Epithelial cell of prostate (primary cell): ENCODE data around the gene FJX1.
"Not testable (repeated sequence)": the region's sequence is repeated elsewhere in the genome, so short reads cannot be mapped to it uniquely, and the experiment has no call there.

Experiments used
- DNase-seq: peaks from one replicate; pipeline ENCODE4 v3.0.0-alpha.2; 2011; ENCODE audit warnings: low read depth, low spot score
- H3K27ac ChIP-seq: fragments of 450-650 bp; 2 replicates; pipeline ENCODE4 v1.5.1; 2017; ENCODE audit warnings: mild to moderate bottlenecking

The FJX1 gene

DNA sequence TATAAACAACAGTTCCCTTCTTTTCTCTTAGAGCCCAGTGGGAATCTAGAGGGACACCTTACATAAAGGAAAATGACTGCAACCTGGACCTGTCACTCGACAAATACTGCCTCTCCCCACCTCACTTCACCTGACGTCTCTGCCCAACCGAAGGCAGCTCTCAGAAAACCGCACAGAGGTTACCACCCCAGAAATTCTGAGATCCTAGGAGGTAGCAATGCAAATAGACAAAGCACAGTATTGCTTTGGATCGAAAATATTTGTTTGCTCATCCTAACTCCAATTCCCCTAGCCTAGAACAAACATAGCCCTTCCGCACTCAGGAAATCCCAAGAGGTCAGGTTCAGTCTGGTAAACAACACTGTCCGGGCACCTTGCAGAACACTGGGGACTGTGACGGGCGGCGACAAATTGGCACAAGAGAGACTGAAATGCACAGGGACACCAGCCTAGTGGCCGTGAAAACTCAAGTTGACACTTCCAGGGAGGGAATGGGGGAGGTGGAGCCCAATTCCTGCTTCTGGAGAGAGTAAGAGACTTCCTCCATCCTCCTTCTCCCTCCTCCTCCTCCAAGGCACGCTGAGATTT lies 43.9 kb downstream of the FJX1 start:
- no peak for DNase-seq
- H3K27ac ChIP-seq = peak overlapping the region; percentile 93

DNA sequence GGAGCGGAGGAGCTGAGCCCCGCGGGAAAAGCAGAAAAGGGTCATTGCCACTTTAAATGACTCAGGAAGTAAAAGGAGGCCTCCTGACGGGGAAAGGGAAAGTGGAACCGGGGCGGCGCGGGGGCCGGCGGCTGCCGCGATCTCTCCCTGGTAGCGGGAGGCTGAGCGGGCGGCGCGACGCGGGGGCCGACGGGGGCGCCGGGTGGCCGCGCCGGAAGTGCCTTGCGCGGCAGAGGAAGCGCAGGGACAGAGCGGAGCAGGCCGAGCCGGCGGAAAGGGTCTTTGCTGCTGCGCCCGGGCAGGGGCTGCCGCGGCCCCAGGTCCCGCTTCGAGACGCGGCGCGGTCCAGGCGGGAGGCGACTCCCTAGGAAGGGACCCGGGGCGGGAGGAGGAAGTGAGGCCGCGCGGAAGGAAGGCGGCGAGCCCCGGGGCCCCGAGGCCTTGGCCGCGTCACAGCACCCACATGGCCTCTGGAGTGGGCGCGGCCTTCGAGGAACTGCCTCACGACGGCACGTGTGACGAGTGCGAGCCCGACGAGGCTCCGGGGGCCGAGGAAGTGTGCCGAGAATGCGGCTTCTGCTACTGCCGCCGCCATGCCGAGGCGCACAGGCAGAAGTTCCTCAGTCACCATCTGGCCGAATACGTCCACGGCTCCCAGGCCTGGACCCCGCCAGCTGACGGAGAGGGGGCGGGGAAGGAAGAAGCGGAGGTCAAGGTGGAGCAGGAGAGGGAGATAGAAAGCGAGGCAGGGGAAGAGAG lies 44.6 kb downstream of the FJX1 start, which contains the start of gene TRIM44:
TRIM44 (plus strand) TSS at position 127 of the 759 bp plus-strand sequence; CDS start at position 464, 337 bp downstream.
- H3K27ac ChIP-seq = peak within 1 kb of the TSS; percentile 93

DNA sequence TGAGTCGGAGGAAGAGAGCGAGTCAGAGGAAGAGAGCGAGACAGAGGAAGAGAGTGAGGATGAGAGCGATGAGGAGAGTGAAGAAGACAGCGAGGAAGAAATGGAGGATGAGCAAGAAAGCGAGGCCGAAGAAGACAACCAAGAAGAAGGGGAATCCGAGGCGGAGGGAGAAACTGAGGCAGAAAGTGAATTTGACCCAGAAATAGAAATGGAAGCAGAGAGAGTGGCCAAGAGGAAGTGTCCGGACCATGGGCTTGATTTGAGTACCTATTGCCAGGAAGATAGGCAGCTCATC lies 45.1 kb downstream of the FJX1 start:
- DNase-seq = no peak
- H3K27ac ChIP-seq = peak overlapping the region; percentile 93

More for the DNA sequence above, 44.6 kb downstream of the FJX1 start, which contains the start of gene TRIM44:
- DNase-seq = peak; percentile 20

DNA sequence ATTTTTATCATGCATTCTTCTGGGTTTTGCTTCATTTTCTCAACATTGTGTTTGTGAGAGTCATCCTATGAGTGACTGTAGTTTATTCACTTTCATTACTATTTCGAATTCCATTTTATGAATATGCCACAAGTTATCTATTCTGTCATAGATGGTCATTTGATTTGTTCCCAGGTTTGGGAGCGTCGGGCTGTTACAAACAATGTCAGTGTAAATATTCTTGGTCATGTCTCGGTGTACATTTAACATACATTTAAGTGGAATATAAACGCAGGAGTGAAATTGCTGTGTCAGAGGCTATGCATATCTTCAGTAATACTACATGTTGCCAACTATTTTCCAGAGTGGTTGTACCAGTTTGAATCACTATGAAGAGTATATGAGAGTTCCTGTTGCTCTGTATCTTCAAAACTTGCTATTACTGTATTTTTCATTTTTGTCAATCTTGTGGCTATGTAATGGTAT lies 46.7 kb downstream of the FJX1 start:
- no peak overlapping the region for H3K27ac ChIP-seq
- no peak for DNase-seq

DNA sequence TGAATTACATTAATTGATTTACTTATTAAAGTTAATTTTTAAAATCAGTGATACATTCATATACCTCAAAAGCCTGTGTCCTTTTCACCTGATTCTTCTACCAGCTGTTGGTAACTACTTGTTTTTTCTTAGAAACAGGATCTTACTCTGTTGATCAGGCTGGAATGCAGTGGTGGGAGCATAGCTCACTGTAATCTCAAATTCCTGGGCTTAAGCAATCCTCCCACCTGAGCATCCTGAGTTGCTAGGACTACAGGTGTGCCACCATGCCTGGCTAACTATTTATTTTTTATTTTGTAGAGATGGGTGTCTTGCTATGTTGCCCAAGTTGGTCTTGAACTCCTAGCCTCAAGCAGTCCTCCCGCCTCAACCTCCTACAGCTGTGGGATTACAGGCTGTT lies 49.0 kb downstream of the FJX1 start:
- DNase-seq = no peak

DNA sequence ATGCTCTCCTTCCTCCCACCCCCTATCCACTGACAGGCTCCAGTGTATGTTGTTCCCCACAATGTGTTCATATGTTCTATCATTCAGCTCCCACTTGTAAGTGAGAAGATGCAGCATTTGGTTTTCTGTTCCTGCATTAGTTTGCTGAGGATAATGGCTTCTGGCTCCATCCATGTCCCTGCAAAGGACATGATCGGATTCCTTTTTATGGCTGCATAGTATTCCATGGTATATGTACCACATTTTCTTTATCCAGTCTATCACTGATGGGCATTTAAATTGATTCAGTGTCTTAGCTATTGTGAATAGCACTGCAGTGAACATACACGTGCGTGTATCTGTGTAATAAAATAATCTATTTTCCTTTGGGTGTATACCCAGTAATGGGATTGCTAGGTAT lies 50.1 kb downstream of the FJX1 start:
- not testable (repeated sequence) for DNase-seq, H3K27ac ChIP-seq

More for the DNA sequence above, 49.0 kb downstream of the FJX1 start:
- H3K27ac ChIP-seq = no peak overlapping the region
